ENCODE data around the gene EHF.

DNA sequence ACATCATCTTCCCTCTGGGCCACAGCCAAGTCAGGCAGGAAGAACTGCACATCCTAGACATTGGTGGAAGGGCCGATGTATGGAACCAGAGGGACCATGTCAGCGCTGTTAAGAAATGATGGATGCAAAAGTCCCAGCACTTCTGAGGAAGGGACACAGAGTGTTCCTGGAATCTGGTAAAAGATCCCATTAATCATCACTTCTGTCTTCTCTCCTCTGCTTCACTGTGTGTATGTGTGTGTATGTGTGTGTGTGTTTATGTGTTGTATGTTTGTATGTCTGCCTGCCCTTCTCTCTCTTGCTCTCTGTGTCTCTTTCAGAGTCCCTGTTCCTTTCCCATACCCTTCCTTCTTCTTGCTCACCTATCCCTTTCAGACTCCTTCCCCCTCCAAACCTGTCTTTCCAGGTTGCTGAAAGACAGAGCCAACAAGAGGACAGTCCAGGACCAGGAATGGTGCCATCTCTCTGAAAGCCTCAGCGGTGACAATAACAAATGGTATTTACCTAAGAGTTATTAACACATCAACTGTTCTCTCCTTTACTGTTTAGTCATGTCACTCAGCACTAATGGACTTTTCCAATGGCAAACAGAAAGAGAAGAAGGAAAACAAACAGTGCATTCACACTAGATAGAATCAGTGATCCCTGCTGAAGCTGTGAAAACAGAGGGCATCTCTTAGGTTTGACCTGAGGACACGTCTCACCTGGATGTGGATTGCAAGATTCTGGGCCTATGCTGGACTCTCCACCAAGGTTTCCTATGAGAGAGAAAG lies 47.1 kb downstream of the EHF start:
- TF ChIP-seq, protein P1, sequence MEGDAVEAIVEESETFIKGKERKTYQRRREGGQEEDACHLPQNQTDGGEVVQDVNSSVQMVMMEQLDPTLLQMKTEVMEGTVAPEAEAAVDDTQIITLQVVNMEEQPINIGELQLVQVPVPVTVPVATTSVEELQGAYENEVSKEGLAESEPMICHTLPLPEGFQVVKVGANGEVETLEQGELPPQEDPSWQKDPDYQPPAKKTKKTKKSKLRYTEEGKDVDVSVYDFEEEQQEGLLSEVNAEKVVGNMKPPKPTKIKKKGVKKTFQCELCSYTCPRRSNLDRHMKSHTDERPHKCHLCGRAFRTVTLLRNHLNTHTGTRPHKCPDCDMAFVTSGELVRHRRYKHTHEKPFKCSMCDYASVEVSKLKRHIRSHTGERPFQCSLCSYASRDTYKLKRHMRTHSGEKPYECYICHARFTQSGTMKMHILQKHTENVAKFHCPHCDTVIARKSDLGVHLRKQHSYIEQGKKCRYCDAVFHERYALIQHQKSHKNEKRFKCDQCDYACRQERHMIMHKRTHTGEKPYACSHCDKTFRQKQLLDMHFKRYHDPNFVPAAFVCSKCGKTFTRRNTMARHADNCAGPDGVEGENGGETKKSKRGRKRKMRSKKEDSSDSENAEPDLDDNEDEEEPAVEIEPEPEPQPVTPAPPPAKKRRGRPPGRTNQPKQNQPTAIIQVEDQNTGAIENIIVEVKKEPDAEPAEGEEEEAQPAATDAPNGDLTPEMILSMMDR (IDR thresholded peaks at IDR 0.05 in 4 of 5, conservative IDR thresholded peaks at IDR 0.05 in 1 of 5): no peak
- no peak for TF ChIP-seq POLR2A (IDR thresholded peaks at IDR 0.05)
